HepG2 (cell line): ENCODE measurements around the gene C1orf141. TPM values are rescaled to one million over a fixed set of nuclear protein-coding genes. Genes with fewer than 3 reads are reported as not detected.

ENCODE experiments used
- ATAC-seq: fragments of 200-7000 bp; cut with Tn5 transposase; 3 replicates; pipeline ENCODE4 v1.9.1; 2020; ENCODE audit warnings: mild to moderate bottlenecking, moderate library complexity
- BruUV-seq: library from RNA; stranded (reverse); fragments of 400-500 nt; replicated peaks from 2 replicates; lab custom pipeline; 2021; lab: Mats Ljungman, UMichigan
- CTCF ChIA-PET: fragments of 300-600 bp; formaldehyde crosslinking; extraction: SDS; loops from one replicate; lab custom pipeline; 2021; ENCODE audit warnings: low total read pairs, inconsistent platforms, low intra/inter-chr PET ratio; lab: Yijun Ruan, JAX
- POLR2A ChIA-PET: fragments of 350-600 bp; sonication (Branson Sonifier 250); formaldehyde crosslinking; loops from one replicate; lab custom pipeline; 2020; ENCODE audit warnings: antibody characterized with exemption, inconsistent platforms; lab: Yijun Ruan, JAX
- DNase-seq: peaks from one replicate; pipeline ENCODE4 v3.0.0-alpha.2; 2015; ENCODE audit warnings: low spot score
- FAIRE-seq: peaks from 3 replicates; lab custom pipeline; 2011; peaks lifted over from hg19 to GRCh38; lab: Jason Lieb, UNC
- H2AFZ ChIP-seq: one replicate; pipeline ENCODE4 v1.6.1; 2011; ENCODE audit warnings: low read length, inconsistent platforms
- H3K27ac ChIP-seq: fragments of 300-600 bp; 3 replicates; pipeline ENCODE4 v1.8.0; 2011; ENCODE audit warnings: mixed run types, mild to moderate bottlenecking, mixed read lengths, low read length, inconsistent platforms; ENCODE audit not compliant: insufficient read depth; ENCODE audit errors: extremely low read length
- H3K27me3 ChIP-seq, 2 experiments: fragments of 200-600 bp in 1 of 2; 2 replicates in 1 of 2; 3 replicates in 1 of 2; pipeline versions ENCODE4 v1.6.0 to v1.8.0; 2011; ENCODE audit warnings: low read length in 2 of 2, mild to moderate bottlenecking in 2 of 2, moderate library complexity in 2 of 2, inconsistent platforms in 1 of 2; ENCODE audit not compliant: insufficient read depth in 2 of 2, control insufficient read depth in 1 of 2
- H3K36me3 ChIP-seq, 2 experiments: fragments of 200-600 bp in 1 of 2; replicated peaks in 1 of 2; 2 replicates in 1 of 2; 3 replicates in 1 of 2; pipeline versions ENCODE4 v1.5.1 to v1.8.0; 2011; ENCODE audit warnings: low read length in 2 of 2, inconsistent platforms in 1 of 2; ENCODE audit not compliant: insufficient read depth in 2 of 2, control insufficient read depth in 1 of 2
- H3K4me1 ChIP-seq: 2 replicates; pipeline ENCODE4 v1.5.1; 2012; ENCODE audit warnings: low read length, inconsistent platforms; ENCODE audit not compliant: insufficient read depth
- H3K4me2 ChIP-seq: 2 replicates; pipeline ENCODE4 v1.6.0; 2011; ENCODE audit warnings: low read depth, low read length, inconsistent platforms
- H3K4me3 ChIP-seq, 3 experiments: fragments of 200-600 bp in 1 of 3; sonication (generic), shearing (Covaris generic) in 1 of 3; replicated peaks in 1 of 3; 2 replicates each; pipeline ENCODE4 v1.5.1; 2011 to 2016; ENCODE audit warnings: low read length in 3 of 3, inconsistent platforms in 2 of 3, low read depth in 2 of 3, mild to moderate bottlenecking in 2 of 3, control low read depth in 1 of 3, mixed read lengths in 1 of 3; ENCODE audit not compliant: insufficient read depth in 1 of 3
- H3K79me2 ChIP-seq: one replicate; pipeline ENCODE4 v1.6.1; 2011; ENCODE audit warnings: low read length, inconsistent platforms; ENCODE audit not compliant: insufficient read depth
- H3K9ac ChIP-seq: 2 replicates; pipeline ENCODE4 v1.6.0; 2011; ENCODE audit warnings: mild to moderate bottlenecking, low read depth, low read length, inconsistent platforms; ENCODE audit not compliant: insufficient read depth
- H3K9me3 ChIP-seq: 2 replicates; pipeline ENCODE4 v1.5.1; 2012; ENCODE audit warnings: mild to moderate bottlenecking, low read length
- H4K20me1 ChIP-seq: 2 replicates; pipeline ENCODE4 v1.6.0; 2011; ENCODE audit warnings: inconsistent platforms, mild to moderate bottlenecking, low read length, moderate library complexity; ENCODE audit not compliant: insufficient read depth
- FOSL1 ChIP-seq: sonication (generic); formaldehyde crosslinking; IDR thresholded peaks from 2 replicates; pipeline ENCODE4 v1.9.0; 2021; ENCODE audit warnings: missing genetic modification reagents, borderline replicate concordance
- MTF1 ChIP-seq: sonication (generic); formaldehyde crosslinking; IDR thresholded peaks from 2 replicates; pipeline ENCODE4 v1.5.0; 2020; ENCODE audit warnings: missing genetic modification reagents
- NCOA5 ChIP-seq: sonication (generic); formaldehyde crosslinking; IDR thresholded peaks from 2 replicates; pipeline ENCODE4 v1.4.0; 2020; ENCODE audit warnings: missing genetic modification reagents
- SIN3B ChIP-seq: fragments of 150-350 bp; IDR thresholded peaks from 2 replicates; pipeline ENCODE4 v1.6.1; 2014; ENCODE audit warnings: low read length
- SNAPC2 ChIP-seq: sonication (generic); formaldehyde crosslinking; IDR thresholded peaks from 2 replicates; pipeline ENCODE4 v1.8.1; 2022; ENCODE audit warnings: mild to moderate bottlenecking, missing genetic modification reagents
- ZBTB21 ChIP-seq: sonication (generic); formaldehyde crosslinking; IDR thresholded peaks from 2 replicates; pipeline ENCODE4 v1.4.0; 2020; ENCODE audit warnings: missing genetic modification reagents
- ZC3H4 ChIP-seq: sonication (generic); formaldehyde crosslinking; IDR thresholded peaks from 2 replicates; pipeline ENCODE4 v1.4.0; 2020; ENCODE audit warnings: missing genetic modification reagents, borderline replicate concordance
- ZNF496 ChIP-seq: sonication (generic); formaldehyde crosslinking; IDR thresholded peaks from 2 replicates; pipeline ENCODE4 v1.8.1; 2023; ENCODE audit warnings: mild to moderate bottlenecking, moderate library complexity, missing genetic modification reagents; ENCODE audit not compliant: insufficient replicate concordance
- ZNF737 ChIP-seq: sonication (generic); formaldehyde crosslinking; IDR thresholded peaks from 2 replicates; pipeline ENCODE4 v1.5.0; 2020; ENCODE audit warnings: missing genetic modification reagents, mild to moderate bottlenecking, borderline replicate concordance
- ZSCAN30 ChIP-seq: sonication (generic); formaldehyde crosslinking; IDR thresholded peaks from 2 replicates; pipeline ENCODE4 v1.5.0; 2020; ENCODE audit warnings: mild to moderate bottlenecking, missing genetic modification reagents
- WGBS: methylation state at CpG from one replicate; pipeline ENCODE4 v1.1.6; 2017; ENCODE audit warnings: low lambda C conversion rate; 5-methylcytosine and 5-hydroxymethylcytosine counted together
- in situ Hi-C: cut with HindIII; loops from 2 replicates; pipeline ENCODE4 v1.10.0; 2017; ENCODE audit warnings: low pct_unique_long_range_greater_than_20kb; ENCODE audit not compliant: extremely low pct_ligation_motif_present
- intact Hi-C: fragments of 100-400 bp; cut with micrococcal nuclease; formaldehyde crosslinking; loops from one replicate; pipeline ENCODE4 v1.10.0; 2022; ENCODE audit not compliant: unreplicated experiment
- polyA plus RNA-seq, 8 experiments: library from polyadenylated mRNA; depleted of rRNA in 3 of 8; stranded (reverse) in 7 of 8; unstranded in 1 of 8; fragments of >200 nt; fragmentation: Illumina TruSeq in 4 of 8; extraction: Trizol in 4 of 8; gene quantifications; 2 replicates each; pipeline versions ENCODE4 v1.2.1 to v1.2.3, GENCODE V29; 2011 to 2016; ENCODE audit warnings: low read depth in 4 of 8, missing spikeins in 1 of 8, mixed read lengths in 1 of 8; ENCODE audit not compliant: insufficient read depth in 1 of 8
- total RNA-seq, 5 experiments: library from RNA; depleted of rRNA; stranded (reverse); fragments of >200 nt; fragmentation: Illumina TruSeq; extraction: Trizol; gene quantifications; 2 replicates each; pipeline ENCODE4 v1.2.3, GENCODE V29; 2016; ENCODE audit warnings: low read depth in 1 of 5
- TF ChIP-seq, protein P1 (sequence below): sonication (generic); formaldehyde crosslinking; IDR thresholded peaks from 2 replicates; pipeline ENCODE4 v1.8.0; 2022; ENCODE audit warnings: mild to moderate bottlenecking, missing genetic modification reagents

The C1orf141 gene
- total and polyA plus RNA-seq, 2 of the 13 experiments (the other 11 are each of a cell fraction or from before 2014, with no cell fraction given), result not detected

DNA sequence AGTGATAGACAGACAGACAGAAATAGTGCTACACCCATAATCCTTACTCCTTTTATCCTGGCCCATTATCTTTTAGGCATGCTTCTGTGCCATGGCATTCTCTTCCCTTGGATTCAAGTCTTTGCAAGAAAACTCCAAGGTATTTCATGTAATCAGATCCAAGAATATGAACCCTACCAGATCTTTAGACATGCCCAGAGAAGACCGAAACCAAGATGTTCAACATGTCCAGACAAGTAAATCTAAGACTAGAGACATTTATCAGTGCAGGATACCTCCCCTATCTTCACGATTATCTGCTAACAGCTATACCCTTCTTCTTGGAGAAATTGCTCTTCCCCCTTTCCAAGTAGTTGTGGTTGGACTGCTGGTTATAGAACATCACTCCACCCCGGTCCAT, 11.8 kb upstream of the C1orf141 start:
- in situ Hi-C loops (loop anchor here (5.0 to 10.0 kb wide), 3 partner anchors 89 to 382 kb away; no protein-coding TSS in a partner anchor), intact Hi-C loops (loop anchor here (10.0 kb wide), 1 partner anchor 212 kb away; no protein-coding TSS in a partner anchor)
- Histone ChIP-seq H3K9me3 (no peaks in the 10 kb centered on the region), H3K27me3 (no peaks in the 10 kb centered on the region; a peak in 1 of 5 replicates), H3K36me3 (no peaks in the 10 kb centered on the region), H3K4me3 (no peak overlapping the region), H3K27ac (no peak overlapping the region), H4K20me1 (no peaks in the 10 kb centered on the region), H3K9ac (no peak overlapping the region), H2AFZ (no peak overlapping the region), H3K4me1 (peaks cover 10% of the 10 kb centered on the region), H3K4me2 (no peak overlapping the region), H3K79me2 (no peaks in the 10 kb centered on the region)
- DNase-seq, result no peak
- TF ChIP-seq ZNF496 (CRISPR knock-in tag) (no peak), ZSCAN30 (CRISPR knock-in tag) (no peak), MTF1 (CRISPR knock-in tag) (no peak), ZNF737 (CRISPR knock-in tag) (no peak), SIN3B (no peak), SNAPC2 (no peak), NCOA5 (CRISPR knock-in tag) (no peak), FOSL1 (no peak), ZC3H4 (CRISPR knock-in tag) (no peak), ZBTB21 (CRISPR knock-in tag) (no peak)
- TF ChIP-seq, protein P1, sequence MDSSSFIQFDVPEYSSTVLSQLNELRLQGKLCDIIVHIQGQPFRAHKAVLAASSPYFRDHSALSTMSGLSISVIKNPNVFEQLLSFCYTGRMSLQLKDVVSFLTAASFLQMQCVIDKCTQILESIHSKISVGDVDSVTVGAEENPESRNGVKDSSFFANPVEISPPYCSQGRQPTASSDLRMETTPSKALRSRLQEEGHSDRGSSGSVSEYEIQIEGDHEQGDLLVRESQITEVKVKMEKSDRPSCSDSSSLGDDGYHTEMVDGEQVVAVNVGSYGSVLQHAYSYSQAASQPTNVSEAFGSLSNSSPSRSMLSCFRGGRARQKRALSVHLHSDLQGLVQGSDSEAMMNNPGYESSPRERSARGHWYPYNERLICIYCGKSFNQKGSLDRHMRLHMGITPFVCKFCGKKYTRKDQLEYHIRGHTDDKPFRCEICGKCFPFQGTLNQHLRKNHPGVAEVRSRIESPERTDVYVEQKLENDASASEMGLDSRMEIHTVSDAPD, result no peak
- ChIA-PET POLR2A (no interaction called here), CTCF (no interaction called here)
- no TSS peak for BruUV-seq
- FAIRE-seq, result no peak
- no peak for ATAC-seq
- WGBS, result 54% methylated on average over 3 of the region's 3 CpGs
